HG03196 (cell line): ENCODE measurements around the gene ARMS2.

Source experiments
- ATAC-seq: cut with Tn5 transposase; IDR thresholded peaks from one replicate; pipeline ENCODE4 v1.9.1; 2021; ENCODE audit not compliant: unreplicated experiment

The ARMS2 gene, protein sequence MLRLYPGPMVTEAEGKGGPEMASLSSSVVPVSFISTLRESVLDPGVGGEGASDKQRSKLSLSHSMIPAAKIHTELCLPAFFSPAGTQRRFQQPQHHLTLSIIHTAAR

DNA sequence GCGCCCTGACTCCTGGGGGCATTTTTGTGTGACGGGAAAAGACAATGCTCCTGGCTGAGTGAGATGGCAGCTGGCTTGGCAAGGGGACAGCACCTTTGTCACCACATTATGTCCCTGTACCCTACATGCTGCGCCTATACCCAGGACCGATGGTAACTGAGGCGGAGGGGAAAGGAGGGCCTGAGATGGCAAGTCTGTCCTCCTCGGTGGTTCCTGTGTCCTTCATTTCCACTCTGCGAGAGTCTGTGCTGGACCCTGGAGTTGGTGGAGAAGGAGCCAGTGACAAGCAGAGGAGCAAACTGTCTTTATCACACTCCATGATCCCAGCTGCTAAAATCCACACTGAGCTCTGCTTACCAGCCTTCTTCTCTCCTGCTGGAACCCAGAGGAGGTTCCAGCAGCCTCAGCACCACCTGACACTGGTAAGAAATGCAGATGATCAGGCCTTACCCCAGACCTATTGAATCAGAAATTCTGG, at the start of gene ARMS2:
Gene ARMS2 (plus strand): TSS at position 51 of the 478 bp plus-strand sequence. CDS start 75 bp downstream, at position 126.
- no peak for ATAC-seq

DNA sequence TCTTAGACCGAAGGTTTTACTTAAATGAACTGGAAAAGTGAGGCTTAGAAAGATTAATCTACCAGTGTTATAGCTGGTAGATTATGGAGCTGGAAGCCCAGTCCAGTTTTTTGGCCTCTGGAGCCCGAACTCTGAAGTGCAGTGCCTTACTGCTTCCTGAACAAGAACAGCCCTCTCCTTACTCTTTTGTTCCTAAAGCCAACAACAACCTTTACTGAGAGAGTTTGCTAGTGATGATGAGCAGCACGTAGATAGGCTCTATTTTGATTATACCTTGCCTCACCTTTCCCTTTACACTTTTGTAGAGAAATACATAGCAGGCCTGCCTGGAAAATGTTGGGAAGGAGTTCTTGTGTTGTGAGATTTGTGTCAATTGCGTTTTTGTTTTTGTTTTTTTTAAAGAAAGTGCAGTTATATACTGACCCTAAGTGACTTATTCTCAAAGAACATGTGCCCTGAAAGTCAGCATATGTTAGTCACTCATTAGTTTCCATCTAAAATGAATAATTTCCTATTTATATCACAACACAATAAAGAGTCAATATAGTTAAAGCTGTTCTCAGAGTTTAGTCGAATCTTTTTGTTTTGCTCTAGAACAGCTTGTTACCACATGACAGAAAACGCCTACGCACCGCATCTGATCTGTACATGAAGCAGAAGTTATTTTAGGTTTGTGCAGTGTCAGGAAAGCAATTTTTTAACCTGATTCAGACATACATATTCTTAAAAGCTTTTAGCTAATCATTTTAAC, 46.9 kb upstream of the ARMS2 start:
- ATAC-seq, result no peak

DNA sequence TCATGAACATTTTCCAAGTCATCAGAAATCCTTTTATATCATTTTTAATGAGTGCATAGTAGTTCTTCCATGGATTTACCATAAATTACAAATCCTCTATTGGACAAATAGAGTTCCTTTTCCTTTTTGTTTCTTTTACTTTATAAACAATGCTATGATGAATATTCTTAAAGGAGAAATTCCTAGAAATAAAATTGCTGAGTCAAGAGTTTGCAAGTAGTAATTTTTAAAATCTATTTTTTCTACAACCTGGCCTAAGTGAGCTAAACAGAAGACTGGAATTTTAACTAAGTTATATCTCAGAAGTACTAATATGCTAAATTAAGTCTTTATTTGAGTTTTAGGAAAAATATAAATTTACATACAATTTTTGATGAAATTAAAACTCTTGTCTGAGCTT, 41.1 kb upstream of the ARMS2 start:
- ATAC-seq, result no peak

DNA sequence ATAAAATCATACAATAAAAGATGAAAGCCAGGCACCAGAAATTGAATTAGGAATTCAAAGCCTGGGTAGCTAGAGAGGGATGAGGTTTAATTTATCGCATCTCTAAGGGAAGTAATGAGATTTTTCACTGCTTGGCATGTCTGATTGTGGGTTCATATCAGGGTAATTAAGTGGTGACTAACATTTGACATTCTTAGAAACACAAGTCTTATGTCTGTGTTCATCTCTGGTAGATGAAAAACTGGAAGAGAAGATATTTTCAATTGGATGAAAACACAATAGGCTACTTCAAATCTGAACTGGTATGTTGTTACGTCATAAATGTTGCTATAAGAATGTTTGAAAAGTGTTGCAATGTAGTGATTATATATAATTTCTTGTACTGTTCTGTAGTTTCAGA, 36.8 kb upstream of the ARMS2 start:
- ATAC-seq, result no peak

DNA sequence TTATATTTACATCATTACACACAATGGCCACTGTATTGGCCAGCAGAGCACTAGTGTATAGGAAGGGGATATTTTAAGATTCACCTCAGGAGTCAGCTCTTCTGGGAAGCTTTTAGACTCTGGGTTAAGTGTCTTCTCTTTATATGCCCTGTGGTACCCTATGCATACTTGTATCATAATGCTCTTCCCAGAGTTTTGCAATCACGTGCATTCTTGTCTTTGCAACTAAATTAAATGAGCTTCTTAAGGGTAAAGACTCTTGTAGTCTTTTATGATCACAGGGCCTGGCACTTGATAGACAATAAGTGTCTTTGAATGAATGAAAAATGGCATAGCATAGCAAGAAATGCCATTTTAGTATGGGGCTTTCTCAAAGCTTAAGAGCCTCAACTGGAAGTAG, 35.4 kb upstream of the ARMS2 start:
- ATAC-seq, result no peak

DNA sequence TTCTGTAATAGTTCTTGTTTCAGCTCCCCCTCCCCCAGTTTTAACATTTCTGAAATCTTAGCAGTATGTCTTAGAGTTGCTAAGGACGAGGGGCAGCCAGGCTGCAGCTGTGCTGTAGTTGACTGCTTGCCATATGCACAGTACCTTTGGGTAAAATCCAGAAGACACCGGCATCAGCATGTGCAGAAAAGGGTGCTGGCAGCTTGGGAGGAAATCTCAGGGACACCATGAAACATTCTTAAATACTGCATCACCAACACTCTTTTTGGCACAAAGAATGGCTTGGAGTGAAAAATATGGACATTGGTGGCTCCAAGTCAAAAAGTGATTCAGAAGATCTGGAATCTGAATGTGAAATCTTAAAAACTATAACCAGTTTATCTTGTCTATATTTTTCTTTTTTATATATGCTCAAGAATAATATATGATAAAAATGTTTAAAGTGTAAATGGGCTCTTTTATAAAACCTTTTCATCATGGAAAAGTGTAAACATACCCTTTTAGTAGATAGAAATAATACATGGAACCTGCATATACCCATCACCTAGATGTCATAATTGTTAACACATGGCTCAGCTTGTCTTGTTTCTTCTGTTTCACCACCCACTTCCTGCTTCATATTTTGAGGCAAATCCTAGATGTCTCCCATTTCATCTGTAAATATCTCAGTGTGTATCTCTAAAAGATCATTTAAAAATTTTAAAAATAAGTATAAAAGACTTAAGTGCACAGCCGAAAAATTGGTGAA, 34.4 kb upstream of the ARMS2 start:
- ATAC-seq, result no peak

DNA sequence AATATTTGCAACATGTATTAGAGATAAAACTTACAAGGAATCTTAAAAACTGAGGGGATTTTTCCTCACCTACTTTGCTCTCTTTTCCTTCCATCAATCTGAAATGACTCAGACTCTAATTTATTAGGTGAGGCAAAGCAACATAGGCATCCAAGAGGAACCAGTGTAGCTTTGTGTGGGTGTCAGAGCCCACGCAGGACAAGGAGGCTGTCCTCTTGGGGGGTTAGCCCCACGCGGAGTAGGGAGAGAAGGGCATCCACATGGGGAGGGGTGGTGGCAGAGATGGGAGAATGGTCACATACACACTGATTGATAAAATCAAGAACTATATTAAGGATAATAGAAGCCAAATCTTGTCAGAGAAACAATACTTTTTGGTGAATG, 33.8 kb upstream of the ARMS2 start:
- no peak for ATAC-seq

DNA sequence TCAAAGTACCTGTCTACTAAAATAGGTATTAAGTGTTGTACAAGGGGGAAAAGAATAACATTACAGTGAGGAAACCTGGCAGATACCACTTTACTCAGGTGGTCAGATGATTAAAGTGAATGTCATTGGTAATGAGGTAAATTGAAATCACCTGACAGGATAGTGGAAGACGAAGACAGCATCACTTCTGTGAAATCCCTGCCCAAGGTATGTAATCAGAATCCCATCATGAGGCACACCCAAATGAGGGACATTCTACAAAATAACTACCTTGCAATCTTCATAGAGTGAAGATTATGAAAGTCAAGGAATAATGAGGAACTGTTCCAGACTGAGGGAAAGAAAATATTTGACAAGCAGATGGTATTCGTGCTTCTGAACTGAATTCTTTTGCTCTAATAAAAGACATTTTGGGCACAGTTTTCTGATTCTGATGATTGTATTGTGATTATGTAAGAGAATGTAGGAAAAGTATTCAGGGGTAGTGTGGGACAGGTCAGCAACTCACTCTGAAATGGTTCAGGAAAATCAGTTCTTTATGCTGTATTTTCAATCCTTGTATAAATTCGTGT, 33.3 kb upstream of the ARMS2 start:
- ATAC-seq, result no peak

DNA sequence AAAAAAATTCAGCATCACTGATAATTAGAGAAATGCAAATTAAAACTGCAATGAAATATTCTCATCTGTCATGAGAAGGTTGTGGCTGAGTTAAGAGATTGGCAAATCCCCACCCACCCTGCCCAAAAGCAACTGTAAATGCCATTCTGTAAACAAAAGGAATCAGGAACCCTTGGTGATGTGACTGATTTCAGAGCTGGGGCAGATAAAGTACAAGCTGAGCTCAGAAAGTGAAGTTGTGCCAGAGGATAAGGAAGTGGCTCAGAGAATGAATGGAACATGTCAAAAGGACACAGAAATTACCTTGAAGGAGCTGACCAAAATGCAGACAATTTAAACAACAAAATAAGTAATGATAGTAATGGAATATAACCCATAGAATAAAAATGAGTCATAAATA, 32.7 kb upstream of the ARMS2 start:
- no peak for ATAC-seq

DNA sequence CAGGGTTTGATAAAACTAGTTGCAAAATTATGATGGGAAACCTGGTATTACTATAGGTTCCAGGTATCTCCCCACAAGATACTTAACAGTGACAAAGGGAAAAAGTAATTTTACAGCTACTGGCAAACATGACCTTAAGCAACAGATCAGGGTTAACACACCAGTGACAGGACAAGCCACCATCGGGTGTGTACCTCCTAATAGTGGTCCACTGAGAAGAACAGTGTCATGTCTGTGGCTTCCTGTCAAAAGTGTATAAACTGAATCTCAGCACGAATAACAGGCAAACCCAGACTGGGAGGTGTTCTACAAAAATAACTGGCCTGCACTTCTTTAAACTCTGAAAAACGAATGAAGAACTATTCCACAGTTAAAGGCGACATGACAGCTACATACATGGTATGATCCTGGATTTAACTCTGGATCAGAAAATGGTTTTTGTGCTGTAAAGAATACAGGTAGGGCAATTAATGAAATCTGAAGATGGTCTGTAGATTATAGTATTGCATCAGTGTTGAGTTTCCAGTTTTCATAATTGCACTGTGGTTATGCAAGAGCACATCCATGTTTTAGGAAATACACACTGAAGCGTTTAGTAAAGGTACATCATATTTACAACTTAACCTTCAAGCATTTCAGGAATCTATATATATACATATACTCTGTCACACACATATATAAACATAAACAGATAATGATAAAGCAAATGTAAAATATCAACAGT, 32.0 kb upstream of the ARMS2 start:
- no peak for ATAC-seq

DNA sequence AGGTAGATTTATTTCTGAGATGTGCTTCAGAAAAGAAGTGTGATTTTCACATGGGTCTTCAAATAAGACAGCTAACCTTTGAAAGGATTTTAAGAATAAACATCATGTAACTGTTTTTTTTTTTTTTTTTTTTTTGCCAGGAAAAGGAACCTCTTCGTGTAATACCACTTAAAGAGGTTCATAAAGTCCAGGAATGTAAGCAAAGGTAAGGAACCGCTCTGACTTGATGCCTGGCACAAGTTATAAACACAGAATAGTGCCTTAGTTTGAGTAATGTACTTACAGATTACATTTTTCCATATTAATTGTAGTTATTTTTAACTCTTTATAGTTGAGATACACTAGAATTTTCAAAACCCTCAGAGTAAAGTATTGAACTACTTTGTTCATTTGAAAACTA, 30.4 kb upstream of the ARMS2 start:
- ATAC-seq, result no peak

DNA sequence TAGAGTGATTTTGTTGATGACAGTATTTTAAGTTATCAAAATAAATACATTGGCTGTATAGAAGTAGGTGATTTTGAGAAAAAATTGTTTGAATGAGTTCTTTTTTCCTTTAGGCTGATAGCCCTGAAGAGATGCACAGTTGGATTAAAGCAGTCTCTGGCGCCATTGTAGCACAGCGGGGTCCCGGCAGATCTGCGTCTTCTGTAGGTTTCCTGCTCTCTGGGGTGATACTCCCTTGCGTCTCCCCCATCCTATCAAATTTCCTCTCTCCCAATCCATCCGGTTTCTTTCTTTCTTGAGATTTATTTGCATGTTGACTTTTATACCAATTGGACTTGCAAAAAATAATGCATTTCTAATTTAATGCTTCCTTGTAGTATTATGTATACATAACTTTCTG, 27.6 kb upstream of the ARMS2 start:
- ATAC-seq, result no peak

DNA sequence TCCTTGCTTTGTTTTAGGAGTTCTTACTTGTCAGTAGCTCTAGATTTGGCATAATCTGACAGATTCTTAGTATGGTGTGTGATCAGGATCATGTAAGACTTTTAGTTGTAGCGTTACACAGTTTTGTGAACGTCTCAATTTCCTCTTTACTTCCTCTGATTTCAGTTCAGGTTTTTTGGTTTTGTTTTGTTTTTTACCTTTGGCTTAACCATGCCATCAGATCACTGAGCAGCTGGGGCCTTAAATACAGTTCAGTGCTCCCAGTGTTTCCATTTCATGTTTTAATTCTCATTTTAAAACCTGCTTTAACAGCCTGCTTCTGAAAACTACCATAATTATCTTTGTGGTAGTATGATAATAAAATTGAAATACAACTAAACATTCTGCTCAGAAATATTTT, 27.2 kb upstream of the ARMS2 start:
- no peak for ATAC-seq

DNA sequence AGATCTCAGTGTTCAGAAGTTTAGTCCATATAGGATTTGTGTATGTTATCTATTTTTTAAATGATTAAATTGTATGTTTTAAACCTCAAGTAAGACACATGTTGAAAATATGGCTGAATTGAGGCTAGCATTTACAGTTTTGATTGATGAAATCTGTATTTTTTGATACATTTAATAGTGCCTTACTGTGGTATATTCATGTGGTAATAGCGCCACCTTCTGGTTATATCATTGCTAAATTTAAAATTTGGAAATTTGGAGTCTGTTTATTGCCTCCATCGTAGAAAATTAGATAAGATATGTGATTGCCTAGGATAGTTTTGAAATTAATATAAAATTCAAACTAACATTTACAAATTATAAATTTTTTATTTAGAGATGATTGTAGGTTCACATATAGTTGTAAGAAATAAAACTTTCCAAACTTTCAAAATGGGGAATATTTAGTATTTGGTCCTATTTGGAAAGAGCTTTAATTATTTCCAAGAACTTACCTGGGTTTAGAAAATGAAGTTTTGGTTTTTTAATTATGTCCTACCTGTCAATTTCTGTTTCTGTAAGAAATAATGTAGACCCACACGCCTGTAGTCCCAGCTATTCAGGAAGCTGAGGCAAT, 19.1 kb upstream of the ARMS2 start:
- ATAC-seq, result no peak

DNA sequence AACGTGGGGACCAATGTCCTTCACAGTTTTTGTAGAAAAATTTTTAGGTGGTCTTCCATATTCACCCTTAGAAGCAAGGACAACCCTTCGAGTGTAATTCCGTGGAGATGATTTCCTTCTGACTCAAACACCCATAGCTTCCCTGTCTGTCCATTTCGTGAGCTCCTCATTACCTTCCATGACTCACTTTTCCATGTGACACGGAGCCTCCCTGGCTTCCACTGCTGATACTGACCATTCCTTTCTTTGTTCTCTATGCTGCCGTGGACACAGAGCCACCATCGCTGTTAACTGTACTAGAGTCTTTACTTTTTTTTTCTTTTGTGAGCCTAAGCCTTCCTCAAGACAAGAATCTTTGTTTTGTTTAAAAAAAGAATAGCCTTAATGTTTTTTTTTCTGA, 12.5 kb upstream of the ARMS2 start:
- no peak for ATAC-seq

DNA sequence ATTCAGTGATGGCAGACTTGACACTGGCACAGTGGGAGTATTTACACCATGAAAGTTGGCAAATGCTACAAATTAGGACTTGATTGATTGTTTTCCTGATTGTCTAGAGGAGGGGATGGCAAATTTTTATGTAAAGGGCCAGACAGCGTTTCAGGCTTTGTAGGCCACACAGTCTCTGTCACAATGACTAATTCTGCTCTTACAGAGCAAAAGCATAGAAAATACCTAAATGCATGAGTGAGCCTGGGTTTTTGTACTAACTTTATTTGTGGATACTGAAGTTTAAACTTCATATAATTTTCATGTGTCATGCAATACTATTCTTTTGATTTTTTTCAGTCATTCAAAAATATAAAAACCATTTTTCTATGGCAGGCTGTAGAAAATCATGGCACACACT, 9.0 kb upstream of the ARMS2 start:
- no peak for ATAC-seq

DNA sequence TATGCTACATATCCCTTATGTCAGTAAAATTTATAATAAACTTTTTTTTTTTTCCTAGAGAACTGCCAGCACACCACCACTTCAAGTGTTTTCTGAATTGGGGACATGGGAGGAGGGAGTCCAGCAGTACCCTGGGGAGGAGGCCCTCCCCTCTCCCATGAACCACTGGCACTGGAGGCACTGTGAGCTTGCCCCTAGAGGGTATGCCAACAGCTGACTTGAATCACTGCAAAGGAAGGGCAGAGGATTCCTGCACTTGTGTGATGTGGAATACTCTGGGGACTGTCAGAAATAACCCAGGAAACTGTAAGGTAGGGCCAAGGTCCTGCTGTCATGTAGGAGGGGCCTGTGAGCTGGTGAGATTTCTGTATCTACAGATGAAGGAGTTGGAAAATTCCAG, 8.5 kb upstream of the ARMS2 start:
- no peak for ATAC-seq

DNA sequence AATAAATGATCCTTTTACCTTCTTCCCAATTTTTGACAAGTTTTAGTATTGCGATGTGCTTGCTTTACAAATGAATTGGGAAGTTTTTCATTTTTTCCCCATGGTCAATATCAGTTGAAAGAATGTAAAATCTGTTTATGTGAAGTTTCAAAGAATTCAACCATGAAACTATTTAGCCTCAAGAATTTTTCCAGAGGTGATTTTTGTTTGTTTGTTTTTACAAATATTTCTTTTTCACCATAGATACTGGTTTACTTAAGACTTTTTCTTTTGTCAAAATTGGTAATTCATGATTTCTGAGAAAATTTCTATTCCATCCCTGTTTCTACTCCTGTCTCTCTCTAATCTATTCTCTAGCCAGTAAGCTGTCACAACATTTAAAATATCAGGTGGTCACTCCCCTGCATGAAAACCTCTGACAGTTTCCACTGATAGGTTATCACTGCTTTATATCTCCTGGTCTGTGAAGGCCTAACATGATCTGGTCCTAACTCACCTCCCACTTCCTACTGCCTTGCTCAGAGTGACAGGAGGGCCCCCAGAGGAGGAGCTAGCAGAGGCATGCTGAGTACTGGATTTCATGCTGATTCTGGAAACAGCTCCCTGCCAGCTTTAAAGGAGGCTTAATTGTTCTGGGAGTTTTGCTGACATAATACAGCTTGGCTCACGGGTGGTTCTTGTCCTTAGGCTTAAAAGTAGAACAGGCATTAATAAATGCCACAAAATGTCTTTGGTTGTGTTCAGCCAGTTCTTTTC, 7.6 kb upstream of the ARMS2 start:
- ATAC-seq, result no peak

DNA sequence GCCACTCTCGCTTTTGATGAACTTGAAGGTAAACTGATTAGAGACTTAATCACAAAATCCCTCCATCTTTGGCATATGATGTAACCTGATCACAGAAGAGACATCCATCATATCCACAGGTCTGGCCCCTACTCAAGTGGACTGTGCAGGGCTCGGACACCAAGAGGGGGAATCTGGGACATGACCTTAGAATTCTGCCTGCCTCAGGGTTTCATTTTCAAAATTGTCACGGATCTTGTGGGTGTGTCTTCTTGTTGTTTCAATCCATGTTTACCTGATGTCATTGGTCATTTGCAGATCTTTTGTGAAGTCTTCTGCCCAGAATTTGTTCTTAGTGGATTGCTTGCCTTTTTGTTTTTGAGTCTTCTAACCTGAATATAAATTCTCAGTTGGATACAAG, 5.9 kb upstream of the ARMS2 start:
- ATAC-seq, result no peak

DNA sequence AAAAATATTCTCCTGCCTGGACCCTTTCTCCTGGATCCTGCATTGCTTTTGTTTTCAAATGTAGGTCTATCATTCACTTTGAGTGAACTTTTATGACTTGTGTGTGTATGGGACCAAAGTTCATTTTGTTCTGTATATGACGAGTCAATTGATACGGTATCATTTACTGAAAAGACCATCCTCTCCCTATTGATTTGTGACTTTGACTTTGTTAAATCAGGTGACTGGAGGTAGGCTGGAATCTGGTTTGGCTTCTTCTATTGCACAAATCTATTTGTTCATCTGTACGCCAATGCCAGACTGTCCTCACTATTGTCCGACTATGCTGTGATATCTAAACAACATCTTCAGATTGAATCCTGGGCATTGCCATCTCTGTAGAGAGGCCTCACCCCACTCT, 5.3 kb upstream of the ARMS2 start:
- no peak for ATAC-seq
